HAP-1 (cell line): ENCODE data around the gene MYO7A.

Experiments used
- DNase-seq, 2 experiments: peaks; one replicate each; pipeline ENCODE4 v3.0.0-alpha.2; 2016 to 2020; ENCODE audit warnings: low spot score in 2 of 2
- H3K27me3 ChIP-seq: fragments of 250-450 bp; sonication (Bioruptor Pico); 2 replicates; pipeline ENCODE4 v1.5.1; 2020; ENCODE audit warnings: low read depth, mild to moderate bottlenecking, moderate library complexity
- H3K36me3 ChIP-seq: fragments of 250-450 bp; sonication (Bioruptor Pico); replicated peaks from 2 replicates; pipeline ENCODE4 v1.5.1; 2020; ENCODE audit warnings: mild to moderate bottlenecking
- H3K4me1 ChIP-seq: fragments of 250-450 bp; sonication (Bioruptor Pico); 2 replicates; pipeline ENCODE4 v1.5.1; 2020; ENCODE audit warnings: mild to moderate bottlenecking
- H3K4me3 ChIP-seq: fragments of 250-450 bp; sonication (Bioruptor Pico); 2 replicates; pipeline ENCODE4 v1.5.1; 2020; ENCODE audit warnings: mild to moderate bottlenecking, moderate library complexity
- H3K9me3 ChIP-seq: fragments of 250-450 bp; sonication (Bioruptor Pico); 2 replicates; pipeline ENCODE4 v1.5.1; 2020; ENCODE audit warnings: mild to moderate bottlenecking, moderate library complexity
- in situ Hi-C: fragments of 300-500 bp; cut with MboI; formaldehyde crosslinking; loops from 3 replicates; pipeline ENCODE4 v1.14.3; 2020; ENCODE audit warnings: low sequenced_read_pairs, inconsistent platforms, mixed read lengths

MYO7A gene

DNA sequence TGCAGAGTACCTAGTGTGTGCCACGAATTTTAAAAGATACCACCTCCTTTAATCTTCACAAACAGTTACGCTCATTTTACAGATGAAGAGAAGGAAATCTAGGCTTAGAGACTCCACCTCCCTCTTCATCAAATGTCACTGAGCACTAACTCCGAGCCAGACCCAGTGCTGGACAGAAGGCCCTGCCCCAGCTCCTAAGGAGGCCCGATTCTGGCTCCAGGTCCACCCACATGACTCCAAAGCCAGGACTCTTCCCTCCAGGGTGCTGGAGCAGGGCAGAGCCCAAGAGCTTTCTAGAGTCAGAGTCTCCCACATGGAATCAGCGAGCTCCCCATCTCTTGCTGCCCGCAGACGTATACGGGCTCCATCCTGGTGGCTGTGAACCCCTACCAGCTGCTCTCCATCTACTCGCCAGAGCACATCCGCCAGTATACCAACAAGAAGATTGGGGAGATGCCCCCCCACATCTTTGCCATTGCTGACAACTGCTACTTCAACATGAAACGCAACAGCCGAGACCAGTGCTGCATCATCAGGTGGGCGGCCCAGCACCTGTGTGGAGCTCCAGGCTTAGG is 27.6 kb downstream of the MYO7A start:
- H3K4me3 ChIP-seq, result no peak overlapping the region
- H3K36me3 ChIP-seq, result no peaks in the 10 kb centered on the region
- no peaks in the 10 kb centered on the region for H3K4me1 ChIP-seq
- no peak for DNase-seq
- in situ Hi-C loops, result no loop called here
- no peaks in the 10 kb centered on the region for H3K9me3 ChIP-seq
- no peaks in the 10 kb centered on the region for H3K27me3 ChIP-seq

DNA sequence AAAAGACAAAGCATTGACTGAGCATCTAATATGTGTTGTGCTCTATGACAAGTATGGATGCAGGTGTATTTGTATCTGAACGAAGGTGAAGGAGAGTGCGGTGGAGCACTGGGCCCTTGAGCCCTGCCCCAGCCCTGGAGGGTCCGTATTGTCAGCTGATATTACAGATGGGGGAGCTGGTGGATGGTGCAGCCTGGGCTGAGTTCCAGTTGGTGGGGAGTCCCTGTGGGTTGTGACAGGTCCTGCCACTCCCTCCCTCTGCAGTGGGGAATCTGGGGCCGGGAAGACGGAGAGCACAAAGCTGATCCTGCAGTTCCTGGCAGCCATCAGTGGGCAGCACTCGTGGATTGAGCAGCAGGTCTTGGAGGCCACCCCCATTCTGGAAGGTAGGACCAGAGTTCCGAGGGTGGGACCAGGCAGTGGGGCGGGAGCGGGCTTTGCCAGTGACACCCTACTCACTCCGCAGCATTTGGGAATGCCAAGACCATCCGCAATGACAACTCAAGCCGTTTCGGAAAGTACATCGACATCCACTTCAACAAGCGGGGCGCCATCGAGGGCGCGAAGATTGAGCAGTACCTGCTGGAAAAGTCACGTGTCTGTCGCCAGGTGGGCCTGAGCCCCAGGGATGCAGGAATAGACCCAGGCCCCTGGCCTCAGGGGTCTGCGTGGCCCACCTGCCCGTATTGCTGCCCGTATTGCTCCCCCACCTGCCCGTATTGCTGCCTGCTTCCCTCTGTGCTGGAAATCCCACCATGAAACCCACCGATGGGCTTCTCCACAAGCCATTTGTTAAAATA is 28.6 kb downstream of the MYO7A start:
- no peaks in the 10 kb centered on the region for H3K4me1 ChIP-seq

DNA sequence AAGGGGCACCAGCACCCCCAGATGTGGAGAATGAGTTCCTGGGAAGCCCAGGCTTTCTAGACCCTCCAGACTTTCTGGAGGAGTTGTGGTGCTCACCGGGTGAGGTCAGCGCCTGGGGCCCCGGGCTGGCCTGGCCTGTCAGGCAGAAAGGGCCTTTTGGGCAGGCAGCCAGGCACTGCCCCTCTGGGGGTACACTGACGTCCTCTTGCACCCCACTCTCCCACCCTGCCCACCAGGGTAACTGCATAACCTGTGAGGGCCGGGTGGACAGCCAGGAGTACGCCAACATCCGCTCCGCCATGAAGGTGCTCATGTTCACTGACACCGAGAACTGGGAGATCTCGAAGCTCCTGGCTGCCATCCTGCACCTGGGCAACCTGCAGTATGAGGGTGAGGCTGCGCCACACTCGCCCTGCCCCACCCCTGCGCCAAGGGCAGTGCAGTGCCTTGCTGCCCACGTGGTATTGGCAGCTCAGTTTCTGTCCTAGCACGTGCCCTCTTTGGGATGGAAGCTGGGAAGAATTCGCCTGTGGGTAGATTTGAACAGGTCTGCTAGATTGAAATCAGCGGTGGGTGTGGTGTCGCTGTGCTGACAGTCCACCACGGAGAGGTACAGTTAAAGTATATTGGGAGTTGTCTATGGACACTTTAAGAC is 30.1 kb downstream of the MYO7A start:
- Histone ChIP-seq H3K36me3 (no peaks in the 10 kb centered on the region), H3K27me3 (no peaks in the 10 kb centered on the region), H3K9me3 (no peaks in the 10 kb centered on the region)

More for the DNA sequence above, 28.6 kb downstream of the MYO7A start:
- Histone ChIP-seq H3K27me3 (no peaks in the 10 kb centered on the region), H3K36me3 (no peaks in the 10 kb centered on the region), H3K9me3 (no peaks in the 10 kb centered on the region), H3K4me3 (no peak overlapping the region)
- no peak for DNase-seq
- in situ Hi-C loops, result no loop called here

DNA sequence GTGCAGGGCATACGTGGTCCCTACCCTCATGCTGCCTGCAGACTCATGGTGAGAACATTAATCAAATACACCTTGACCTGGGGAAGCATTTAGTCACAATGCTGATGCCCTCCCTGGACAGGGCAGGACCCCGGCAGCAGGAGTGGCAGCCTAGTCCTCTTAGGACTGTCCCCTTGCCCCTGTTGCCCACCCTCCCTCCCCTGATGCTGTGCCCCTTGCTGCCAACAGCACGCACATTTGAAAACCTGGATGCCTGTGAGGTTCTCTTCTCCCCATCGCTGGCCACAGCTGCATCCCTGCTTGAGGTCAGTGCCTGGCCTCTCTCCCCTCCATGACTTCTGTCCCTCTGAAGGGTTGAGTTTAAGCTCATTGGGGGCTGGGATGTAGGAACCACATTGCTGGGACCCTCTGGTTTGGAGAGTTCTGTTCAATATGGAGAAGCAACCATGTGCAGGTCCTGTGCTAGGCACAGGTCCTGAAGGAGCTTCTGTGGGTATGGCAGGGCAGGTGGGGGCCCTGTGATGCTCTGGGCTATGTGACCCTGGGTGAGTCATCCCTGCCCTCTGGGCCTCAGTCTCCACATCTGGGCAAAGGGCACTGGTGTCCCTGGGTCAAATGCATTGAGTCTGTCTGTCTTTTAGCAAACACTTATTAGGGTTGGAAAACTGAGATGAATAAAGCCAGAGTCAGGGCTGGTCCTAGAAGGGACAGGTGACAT is 31.3 kb downstream of the MYO7A start:
- H3K9me3 ChIP-seq, result no peaks in the 10 kb centered on the region

More for the DNA sequence above, 30.1 kb downstream of the MYO7A start:
- Histone ChIP-seq H3K4me3 (no peak overlapping the region), H3K4me1 (no peaks in the 10 kb centered on the region)
- DNase-seq, result no peak
- in situ Hi-C loops, result no loop called here

DNA sequence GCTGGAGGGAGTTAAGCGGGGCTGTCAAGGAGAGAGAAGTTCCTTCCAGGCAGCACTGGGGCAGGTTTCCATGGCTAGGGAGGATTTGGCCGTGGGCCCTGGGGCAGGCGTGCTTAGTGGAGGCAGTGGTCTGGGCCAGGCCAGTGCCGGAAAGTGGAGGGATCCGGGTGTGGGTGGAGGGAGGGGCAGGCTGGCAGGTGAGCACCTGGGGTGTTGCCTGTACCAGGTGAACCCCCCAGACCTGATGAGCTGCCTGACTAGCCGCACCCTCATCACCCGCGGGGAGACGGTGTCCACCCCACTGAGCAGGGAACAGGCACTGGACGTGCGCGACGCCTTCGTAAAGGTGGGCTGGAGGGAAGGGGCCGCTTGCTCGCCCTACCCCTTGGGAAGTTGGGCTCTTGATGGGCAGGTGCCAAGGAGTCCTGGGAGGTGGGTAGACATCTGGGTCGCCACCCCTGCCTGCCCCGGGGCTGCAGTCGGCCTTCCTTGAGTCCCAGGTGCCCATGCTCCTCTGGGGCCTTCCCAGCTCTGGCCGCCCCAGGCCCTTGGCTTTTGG is 32.0 kb downstream of the MYO7A start:
- H3K9me3 ChIP-seq, result no peaks in the 10 kb centered on the region
- no peaks in the 10 kb centered on the region for H3K27me3 ChIP-seq
- no peaks in the 10 kb centered on the region for H3K36me3 ChIP-seq
- no peak for DNase-seq
- in situ Hi-C loops, result no loop called here
- H3K4me3 ChIP-seq, result no peak overlapping the region
- no peaks in the 10 kb centered on the region for H3K4me1 ChIP-seq

More for the DNA sequence above, 31.3 kb downstream of the MYO7A start:
- no peaks in the 10 kb centered on the region for H3K27me3 ChIP-seq
- DNase-seq, result no peak
- H3K36me3 ChIP-seq, result no peaks in the 10 kb centered on the region
- no peak overlapping the region for H3K4me3 ChIP-seq
- H3K4me1 ChIP-seq, result no peaks in the 10 kb centered on the region
- in situ Hi-C loops, result no loop called here

GRCh38 chr11:77163271-77163670 is 35.2 kb downstream of the MYO7A start:
- no peaks in the 10 kb centered on the region for H3K27me3 ChIP-seq
- H3K36me3 ChIP-seq, result no peaks in the 10 kb centered on the region
- no peaks in the 10 kb centered on the region for H3K4me1 ChIP-seq
- DNase-seq, result no peak
- in situ Hi-C loops, result no loop called here
- no peaks in the 10 kb centered on the region for H3K9me3 ChIP-seq
- H3K4me3 ChIP-seq, result no peak overlapping the region

- no peak for DNase-seq
- Histone ChIP-seq H3K4me3 (no peak overlapping the region), H3K9me3 (no peaks in the 10 kb centered on the region), H3K36me3 (no peaks in the 10 kb centered on the region), H3K27me3 (no peaks in the 10 kb centered on the region), H3K4me1 (no peaks in the 10 kb centered on the region)
- in situ Hi-C loops, result no loop called here
Observed at GRCh38 chr11:77165066-77165465, 37.0 kb downstream of the MYO7A start.

DNA sequence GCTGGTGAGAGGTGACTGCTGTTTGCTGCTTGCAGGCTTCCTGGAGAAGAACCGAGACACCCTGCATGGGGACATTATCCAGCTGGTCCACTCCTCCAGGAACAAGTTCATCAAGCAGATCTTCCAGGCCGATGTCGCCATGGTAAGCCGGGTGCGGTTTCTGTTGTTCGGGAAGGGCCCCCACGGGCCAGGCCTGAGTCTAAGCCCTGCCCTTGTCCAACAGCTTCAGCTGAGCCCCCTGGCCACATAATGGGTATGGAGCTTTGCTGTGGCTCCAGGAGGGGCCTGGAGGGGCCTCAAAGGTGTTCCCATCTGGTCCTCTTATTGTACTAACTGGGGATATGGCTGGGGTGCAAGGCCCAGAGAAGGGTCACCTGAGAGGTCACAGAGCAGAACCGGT is 38.0 kb downstream of the MYO7A start:
- in situ Hi-C loops, result no loop called here
- no peaks in the 10 kb centered on the region for H3K9me3 ChIP-seq
- no peaks in the 10 kb centered on the region for H3K4me1 ChIP-seq
- no peak for DNase-seq
- H3K27me3 ChIP-seq, result no peaks in the 10 kb centered on the region
- no peak overlapping the region for H3K4me3 ChIP-seq
- H3K36me3 ChIP-seq, result no peaks in the 10 kb centered on the region

- DNase-seq, result no peak
- Histone ChIP-seq H3K9me3 (no peaks in the 10 kb centered on the region), H3K27me3 (no peaks in the 10 kb centered on the region), H3K4me3 (no peak overlapping the region), H3K36me3 (no peaks in the 10 kb centered on the region), H3K4me1 (peaks cover 2% of the 10 kb centered on the region; the same call in 1 of the 2 replicates)
- in situ Hi-C loops, result no loop called here
Observed at GRCh38 chr11:77167111-77167626, 39.1 kb downstream of the MYO7A start.

DNA sequence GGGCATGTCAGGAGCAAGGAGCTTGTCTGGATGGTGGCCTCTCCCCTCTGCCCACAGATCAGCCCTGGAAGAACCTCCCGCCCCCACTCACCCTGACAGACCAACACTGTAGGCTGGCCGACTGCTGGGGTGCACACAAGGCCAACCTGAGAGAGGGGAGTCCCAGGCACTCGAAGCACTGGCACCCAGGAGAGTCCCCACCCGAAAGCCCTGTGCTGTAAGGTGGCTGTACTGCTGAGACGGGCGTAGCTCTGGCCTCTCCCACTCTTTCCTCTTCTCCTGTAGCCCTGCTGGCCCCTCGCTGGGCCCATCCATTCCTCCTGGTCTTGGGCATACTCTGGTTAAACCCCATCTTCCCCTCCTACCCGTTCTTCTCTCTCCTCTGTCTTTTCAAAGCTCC is 39.7 kb downstream of the MYO7A start:
- Histone ChIP-seq H3K27me3 (no peaks in the 10 kb centered on the region), H3K36me3 (no peaks in the 10 kb centered on the region), H3K9me3 (no peaks in the 10 kb centered on the region), H3K4me1 (peaks cover 3% of the 10 kb centered on the region; the same call in 1 of the 2 replicates), H3K4me3 (no peak overlapping the region)
- in situ Hi-C loops, result no loop called here
- DNase-seq, result no peak

GRCh38 chr11:77170107-77170506 is 42.1 kb downstream of the MYO7A start:
- no peak for DNase-seq
- Histone ChIP-seq H3K4me1 (peaks cover 3% of the 10 kb centered on the region; the same call in 1 of the 2 replicates), H3K9me3 (no peaks in the 10 kb centered on the region), H3K27me3 (no peaks in the 10 kb centered on the region), H3K36me3 (no peaks in the 10 kb centered on the region), H3K4me3 (no peak overlapping the region)
- in situ Hi-C loops, result no loop called here

GRCh38 chr11:77171254-77171653 is 43.2 kb downstream of the MYO7A start:
- Histone ChIP-seq H3K36me3 (no peaks in the 10 kb centered on the region), H3K4me1 (peaks cover 3% of the 10 kb centered on the region; the same call in 1 of the 2 replicates), H3K27me3 (no peaks in the 10 kb centered on the region), H3K9me3 (no peaks in the 10 kb centered on the region), H3K4me3 (no peak overlapping the region)
- DNase-seq, result no peak
- in situ Hi-C loops, result no loop called here

GRCh38 chr11:77171885-77172665 is 44.0 kb downstream of the MYO7A start:
- Histone ChIP-seq H3K4me3 (no peak overlapping the region), H3K9me3 (no peaks in the 10 kb centered on the region), H3K4me1 (peaks cover 3% of the 10 kb centered on the region; the same call in 1 of the 2 replicates), H3K27me3 (no peaks in the 10 kb centered on the region), H3K36me3 (no peaks in the 10 kb centered on the region)
- DNase-seq, result peak; percentile 28 to 77
- in situ Hi-C loops, result no loop called here
